Lung (tissue), 12 donors: Measurements from ENCODE around the gene GGACT. TPM values are rescaled to one million over a fixed set of nuclear protein-coding genes. Genes with fewer than 3 reads are reported as not detected.

Experiments
- ATAC-seq: fragments of 200-7000 bp; cut with Tn5 transposase; one replicate; pipeline ENCODE4 v1.9.1; 2020; ENCODE audit warnings: moderate number of reproducible peaks; ENCODE audit not compliant: insufficient read depth, low FRiP score
- DNase-seq, 3 donors: peaks; one replicate each; pipeline ENCODE4 v3.0.0-alpha.2; 2013 to 2017
- H3K27ac ChIP-seq, 2 donors: one replicate each; pipeline ENCODE4 v1.5.1; 2013; ENCODE audit warnings: mild to moderate bottlenecking in 2 of 2, moderate library complexity in 2 of 2, control low read depth in 1 of 2, inconsistent platforms in 1 of 2, low read depth in 1 of 2, low read length in 1 of 2
- H3K27me3 ChIP-seq, 3 donors: one replicate each; pipeline ENCODE4 v1.5.1; 2013; ENCODE audit warnings: low read length in 2 of 3; ENCODE audit not compliant: control insufficient read depth in 3 of 3, insufficient read depth in 3 of 3
- H3K36me3 ChIP-seq, 4 donors: one replicate each; pipeline ENCODE4 v1.5.1; 2013; ENCODE audit warnings: low read length in 4 of 4, mild to moderate bottlenecking in 1 of 4, moderate library complexity in 1 of 4; ENCODE audit not compliant: control insufficient read depth in 4 of 4, insufficient read depth in 4 of 4
- H3K4me1 ChIP-seq, 5 donors: one replicate each; pipeline ENCODE4 v1.5.1; 2013; ENCODE audit warnings: low read length in 5 of 5, mild to moderate bottlenecking in 2 of 5, moderate library complexity in 1 of 5; ENCODE audit not compliant: control insufficient read depth in 5 of 5, insufficient read depth in 5 of 5
- H3K4me3 ChIP-seq: one replicate; pipeline ENCODE4 v1.5.1; 2013; ENCODE audit warnings: mild to moderate bottlenecking, control low read depth, moderate library complexity
- H3K9ac ChIP-seq, 2 donors: one replicate each; pipeline ENCODE4 v1.5.1; 2013; ENCODE audit warnings: low read length in 2 of 2, control low read depth in 1 of 2; ENCODE audit not compliant: insufficient read depth in 1 of 2
- H3K9me3 ChIP-seq, 4 donors: one replicate each; pipeline ENCODE4 v1.5.1; 2013; ENCODE audit warnings: low read length in 3 of 4, mild to moderate bottlenecking in 1 of 4, moderate library complexity in 1 of 4; ENCODE audit not compliant: control insufficient read depth in 4 of 4, insufficient read depth in 3 of 4
- CTCF ChIP-seq: IDR thresholded peaks from 2 replicates; pipeline ENCODE4 v1.5.1; 2012; ENCODE audit warnings: mild to moderate bottlenecking; ENCODE audit errors: control extremely low read depth, extremely low read depth
- WGBS, 2 donors: extraction: QIAGEN DNeasy Blood & Tissue Kit; methylation state at CpG; one replicate each; pipeline ENCODE4 v1.1.7; 2013; 5-methylcytosine and 5-hydroxymethylcytosine counted together
- polyA plus RNA-seq, 2 donors: library from polyadenylated mRNA; stranded (reverse); fragments of 200-250 nt; gene quantifications; one replicate each; pipeline ENCODE4 v1.2.1, GENCODE V29; 2013
- total RNA-seq, 2 donors: library from RNA; depleted of rRNA in 1 of 2; stranded (reverse); fragments of >200 nt in 1 of 2; gene quantifications; one replicate each; pipeline ENCODE4 v1.2.1, GENCODE V29; 2014 to 2021
- donor health status: control.
- donor health status: control.
- donor health status: Bipolar disorder and iron deficiency.
- donor health status: healthy.
- donor health status: DM: yes; HTN: yes; CAD: no.

Gene GGACT
- total and polyA plus RNA-seq, 4 donors, result 1.1 to 6.8 (median 3.9) TPM

DNA sequence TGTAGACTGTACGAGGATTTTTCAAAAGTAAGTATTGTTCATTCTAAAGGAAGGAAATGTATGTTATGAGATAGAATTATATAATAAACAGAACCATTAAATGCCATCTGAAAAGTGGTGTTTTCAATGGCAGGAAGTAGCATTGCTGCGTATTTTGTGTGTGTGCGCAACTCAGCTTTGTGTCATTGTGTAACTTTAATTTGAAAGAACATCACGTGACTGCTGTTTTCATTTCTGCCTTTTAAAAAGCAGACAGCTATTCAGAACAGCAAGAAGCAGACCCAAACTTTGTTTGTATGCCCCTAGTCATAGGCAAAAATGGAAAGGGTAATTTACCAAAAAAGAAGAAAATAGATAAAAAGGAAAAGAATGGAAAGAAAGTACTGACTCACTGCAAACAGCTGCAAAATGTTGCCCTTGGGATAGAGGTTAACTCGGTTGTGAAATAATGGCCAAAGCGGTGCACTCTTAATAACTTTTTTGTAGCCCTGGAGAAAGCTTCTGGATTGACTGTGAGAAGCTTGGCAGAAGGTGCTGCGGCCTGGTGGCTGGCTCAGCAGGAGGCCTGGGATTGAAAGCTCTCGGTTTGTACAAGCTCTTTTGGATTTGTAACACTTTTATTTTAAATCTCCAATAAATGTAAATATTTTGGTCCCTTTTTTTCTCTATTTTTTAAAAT lies 97.3 kb downstream of the GGACT start:
- peaks cover 0 to 5% (median 0%) of the 10 kb centered on the region in 4 donors for H3K36me3 ChIP-seq
- ATAC-seq (peak; percentile 36), DNase-seq (peak in 2 of 3 donors; percentile 48 to 66)
- peaks cover 0 to 22% (median 5%) of the 10 kb centered on the region in 5 donors for H3K4me1 ChIP-seq
- H3K9ac ChIP-seq, result no peak overlapping the region
- no peaks in the 10 kb centered on the region for H3K9me3 ChIP-seq
- no peak for TF ChIP-seq CTCF
- no peak overlapping the region for H3K4me3 ChIP-seq
- no peak overlapping the region for H3K27ac ChIP-seq
- 32 to 38% methylated on average over 8 of the region's 8 CpGs for WGBS, 2 donors
- H3K27me3 ChIP-seq, result no peaks in the 10 kb centered on the region

DNA sequence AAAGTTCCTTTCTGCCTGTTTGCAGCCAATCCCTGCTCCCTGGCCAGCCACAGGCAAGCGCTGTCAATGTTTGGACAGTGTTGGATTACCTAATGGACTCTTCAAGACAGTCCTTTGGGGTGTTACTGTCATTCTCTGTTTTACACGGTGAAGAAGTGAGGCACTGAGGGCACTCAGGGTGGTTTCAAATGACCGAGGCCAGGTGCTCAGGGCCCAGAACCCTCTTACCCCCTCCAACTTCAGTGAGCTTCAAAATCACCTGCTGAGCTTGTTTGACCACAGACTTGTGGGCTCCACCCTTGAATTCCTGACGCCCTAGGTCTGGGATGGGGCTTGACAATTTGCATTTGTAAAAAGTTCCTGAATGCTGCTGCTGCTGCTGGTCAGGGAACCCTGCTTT lies 97.9 kb downstream of the GGACT start:
- H3K27ac ChIP-seq, result peak overlapping the region in 1 of 2 donors; percentile 76
- ATAC-seq, result peak; percentile 38
- H3K4me1 ChIP-seq, result peaks cover 0 to 19% (median 5%) of the 10 kb centered on the region in 5 donors
- H3K36me3 ChIP-seq, result peaks cover 0 to 5% (median 0%) of the 10 kb centered on the region in 4 donors
- H3K9me3 ChIP-seq, result no peaks in the 10 kb centered on the region
- no peak for TF ChIP-seq CTCF
- H3K9ac ChIP-seq, result no peak overlapping the region
- peak; percentile 43 to 67 (median 47) for DNase-seq
- 51 to 52% methylated on average over 4 of the region's 4 CpGs for WGBS, 2 donors
- no peaks in the 10 kb centered on the region for H3K27me3 ChIP-seq
- H3K4me3 ChIP-seq, result no peak overlapping the region

GRCh38 chr13:100485265-100485664 lies 103.3 kb downstream of the GGACT start:
- no peak for TF ChIP-seq CTCF
- no peak for ATAC-seq
- WGBS, 2 donors, result 82 to 89% methylated on average over 2 of the region's 2 CpGs
- no peaks in the 10 kb centered on the region for H3K27me3 ChIP-seq
- no peak overlapping the region for H3K27ac ChIP-seq
- H3K4me3 ChIP-seq, result no peak overlapping the region
- DNase-seq, result no peak
- H3K9ac ChIP-seq, result no peak overlapping the region
- H3K9me3 ChIP-seq, result no peaks in the 10 kb centered on the region
- H3K4me1 ChIP-seq, result peaks cover 0 to 9% (median 1%) of the 10 kb centered on the region in 5 donors
- no peaks in the 10 kb centered on the region for H3K36me3 ChIP-seq

DNA sequence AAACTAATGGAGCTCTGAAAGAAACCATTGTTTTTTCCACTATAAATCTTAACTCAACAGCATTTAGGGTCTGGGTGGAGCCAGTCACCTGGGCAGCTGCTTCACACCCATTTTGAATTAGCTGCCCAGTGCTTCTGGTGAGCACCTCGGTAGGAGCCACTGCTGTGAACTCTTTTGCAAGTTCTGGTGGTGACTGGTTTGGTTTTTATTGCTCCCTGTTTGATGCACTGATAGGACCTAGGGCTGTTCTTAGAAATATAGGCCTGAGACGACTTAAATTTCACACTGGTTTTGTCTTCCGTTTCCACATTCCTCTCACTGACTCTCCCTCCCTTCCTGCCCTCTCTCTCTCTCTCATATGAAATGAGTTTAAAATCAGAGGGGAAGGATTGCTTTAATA lies 103.9 kb downstream of the GGACT start:
- peaks cover 0 to 6% (median 0%) of the 10 kb centered on the region in 5 donors for H3K4me1 ChIP-seq
- H3K9me3 ChIP-seq, result no peaks in the 10 kb centered on the region
- no peak for ATAC-seq
- no peak overlapping the region for H3K9ac ChIP-seq
- no peak for TF ChIP-seq CTCF
- no peak overlapping the region for H3K27ac ChIP-seq
- 77 to 80% methylated on average over 3 of the region's 3 CpGs for WGBS, 2 donors
- H3K36me3 ChIP-seq, result no peaks in the 10 kb centered on the region
- no peaks in the 10 kb centered on the region for H3K27me3 ChIP-seq
- no peak for DNase-seq
- H3K4me3 ChIP-seq, result no peak overlapping the region
